Mucosa of stomach (tissue), 1 donor: ENCODE results near the gene DHX38.

Source experiments
- H3K27me3 ChIP-seq: one replicate; pipeline ENCODE4 v1.7.0; 2013; ENCODE audit warnings: mild to moderate bottlenecking, low read length; ENCODE audit not compliant: control insufficient read depth, insufficient read depth
- H3K36me3 ChIP-seq: one replicate; pipeline ENCODE4 v1.7.0; 2013; ENCODE audit warnings: low read length; ENCODE audit not compliant: control insufficient read depth, insufficient read depth
- H3K4me1 ChIP-seq: one replicate; pipeline ENCODE4 v1.7.0; 2013; ENCODE audit warnings: mild to moderate bottlenecking, low read length; ENCODE audit not compliant: control insufficient read depth, insufficient read depth
- H3K4me3 ChIP-seq: one replicate; pipeline ENCODE4 v1.7.0; 2013; ENCODE audit warnings: low read length
- H3K9ac ChIP-seq: one replicate; pipeline ENCODE4 v1.7.0; 2013; ENCODE audit warnings: mild to moderate bottlenecking, low read length, moderate library complexity
- H3K9me3 ChIP-seq: one replicate; pipeline ENCODE4 v1.7.0; 2013; ENCODE audit warnings: mild to moderate bottlenecking, low read length, moderate library complexity; ENCODE audit not compliant: control insufficient read depth
- donor health status: Pancreatic carcinoma.

DHX38 gene

GRCh38 chr16:72125635-72126428 lies 32.2 kb downstream of the DHX38 start:
- Histone ChIP-seq H3K9me3 (no peaks in the 10 kb centered on the region), H3K36me3 (no peaks in the 10 kb centered on the region), H3K27me3 (no peaks in the 10 kb centered on the region), H3K4me1 (peaks cover 15% of the 10 kb centered on the region), H3K4me3 (no peak overlapping the region), H3K9ac (no peak overlapping the region)

GRCh38 chr16:72126429-72126765 lies 32.8 kb downstream of the DHX38 start:
- no peaks in the 10 kb centered on the region for H3K36me3 ChIP-seq
- H3K9ac ChIP-seq: no peak overlapping the region
- no peaks in the 10 kb centered on the region for H3K27me3 ChIP-seq
- H3K9me3 ChIP-seq: no peaks in the 10 kb centered on the region
- H3K4me3 ChIP-seq: no peak overlapping the region
- peaks cover 15% of the 10 kb centered on the region for H3K4me1 ChIP-seq

- Histone ChIP-seq H3K4me1 (peaks cover 15% of the 10 kb centered on the region), H3K36me3 (no peaks in the 10 kb centered on the region), H3K9ac (no peak overlapping the region), H3K27me3 (no peaks in the 10 kb centered on the region), H3K4me3 (no peak overlapping the region), H3K9me3 (no peaks in the 10 kb centered on the region)
Observed at GRCh38 chr16:72128701-72129100, 35.1 kb downstream of the DHX38 start.

- H3K4me1 ChIP-seq: peaks cover 9% of the 10 kb centered on the region
- no peaks in the 10 kb centered on the region for H3K36me3 ChIP-seq
- H3K27me3 ChIP-seq: no peaks in the 10 kb centered on the region
- H3K9me3 ChIP-seq: no peaks in the 10 kb centered on the region
- no peak overlapping the region for H3K4me3 ChIP-seq
- H3K9ac ChIP-seq: no peak overlapping the region
Observed at GRCh38 chr16:72129976-72130656, 36.5 kb downstream of the DHX38 start.

- no peak overlapping the region for H3K9ac ChIP-seq
- no peaks in the 10 kb centered on the region for H3K9me3 ChIP-seq
- no peak overlapping the region for H3K4me3 ChIP-seq
- H3K36me3 ChIP-seq: no peaks in the 10 kb centered on the region
- H3K27me3 ChIP-seq: no peaks in the 10 kb centered on the region
- H3K4me1 ChIP-seq: peaks cover under 1% of the 10 kb centered on the region
Observed at GRCh38 chr16:72131036-72131435, 37.4 kb downstream of the DHX38 start.

- H3K9ac ChIP-seq: no peak overlapping the region
- H3K27me3 ChIP-seq: no peaks in the 10 kb centered on the region
- H3K4me3 ChIP-seq: no peak overlapping the region
- H3K9me3 ChIP-seq: no peaks in the 10 kb centered on the region
- no peaks in the 10 kb centered on the region for H3K36me3 ChIP-seq
- no peaks in the 10 kb centered on the region for H3K4me1 ChIP-seq
Observed at GRCh38 chr16:72132726-72133125, 39.1 kb downstream of the DHX38 start.

- Histone ChIP-seq H3K4me1 (no peaks in the 10 kb centered on the region), H3K36me3 (no peaks in the 10 kb centered on the region), H3K4me3 (no peak overlapping the region), H3K27me3 (no peaks in the 10 kb centered on the region), H3K9me3 (no peaks in the 10 kb centered on the region), H3K9ac (no peak overlapping the region)
Observed at GRCh38 chr16:72134507-72134906, 40.9 kb downstream of the DHX38 start.

- Histone ChIP-seq H3K9me3 (no peaks in the 10 kb centered on the region), H3K4me1 (no peaks in the 10 kb centered on the region), H3K27me3 (no peaks in the 10 kb centered on the region), H3K36me3 (no peaks in the 10 kb centered on the region), H3K9ac (no peak overlapping the region), H3K4me3 (no peak overlapping the region)
Observed at GRCh38 chr16:72137380-72138063, 43.9 kb downstream of the DHX38 start.

GRCh38 chr16:72138064-72138572 lies 44.5 kb downstream of the DHX38 start:
- Histone ChIP-seq H3K9me3 (no peaks in the 10 kb centered on the region), H3K4me3 (no peak overlapping the region), H3K9ac (no peak overlapping the region), H3K27me3 (no peaks in the 10 kb centered on the region), H3K4me1 (no peaks in the 10 kb centered on the region), H3K36me3 (no peaks in the 10 kb centered on the region)

- Histone ChIP-seq H3K9ac (no peak overlapping the region), H3K27me3 (no peaks in the 10 kb centered on the region)
Observed at GRCh38 chr16:72139908-72140307, 46.3 kb downstream of the DHX38 start.

GRCh38 chr16:72142476-72142875 lies 48.8 kb downstream of the DHX38 start:
- no peaks in the 10 kb centered on the region for H3K36me3 ChIP-seq
- H3K9ac ChIP-seq: no peak overlapping the region
- H3K4me1 ChIP-seq: no peaks in the 10 kb centered on the region
- H3K4me3 ChIP-seq: no peak overlapping the region
- no peaks in the 10 kb centered on the region for H3K27me3 ChIP-seq
- no peaks in the 10 kb centered on the region for H3K9me3 ChIP-seq

More at GRCh38 chr16:72139908-72140307, 46.3 kb downstream of the DHX38 start:
- Histone ChIP-seq H3K9me3 (no peaks in the 10 kb centered on the region), H3K4me3 (no peak overlapping the region), H3K36me3 (no peaks in the 10 kb centered on the region), H3K4me1 (no peaks in the 10 kb centered on the region)
